ENCODE results near the gene IFIT1. TPM values are rescaled to one million over a fixed set of nuclear protein-coding genes. Genes with fewer than 3 reads are reported as not detected.
A peak's percentile ranks its signal among the peaks of the same experiment; 100 is the strongest.

IFIT1 gene
- total RNA-seq, 4 donors from 2014 or later: 1.1 to 18.5 (median 9.4) TPM

DNA sequence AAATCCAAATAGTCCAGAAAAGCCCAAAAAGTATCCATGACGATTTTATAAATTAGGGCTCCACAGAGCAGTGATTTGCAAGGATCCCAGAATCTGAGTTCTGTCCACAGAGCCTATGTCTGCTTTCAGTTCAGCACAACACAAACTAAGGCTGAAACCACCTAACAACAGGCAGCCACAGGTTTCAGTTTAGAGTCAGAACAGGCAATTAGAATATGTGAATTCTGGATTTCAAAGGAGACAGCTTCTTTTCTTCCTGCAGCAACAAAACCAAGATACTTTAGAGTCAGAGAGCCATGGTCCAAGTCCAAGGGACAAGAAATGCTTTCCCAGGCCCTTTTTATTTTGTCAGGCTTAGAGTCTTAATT, 41.0 kb upstream of the IFIT1 start:
- Histone ChIP-seq H3K4me3 (peak overlapping the region in 1 of 4 donors; percentile 18), H3K27ac (peak overlapping the region; percentile 78 to 85 (median 82)), H3K9me3 (no peaks in the 10 kb centered on the region), H3K36me3 (no peaks in the 10 kb centered on the region), H3K4me1 (peaks cover 14 to 34% (median 23%) of the 10 kb centered on the region in 4 donors), H3K27me3 (no peaks in the 10 kb centered on the region)
- intact Hi-C loops (cut with DNase I; ENCODE audit: low total_unique reads) (no loop called here), in situ Hi-C loops (cut with MboI; ENCODE audit: low pct_ligation_motif_present in 1 of 4, low pct_unique_long_range_greater_than_20kb in 1 of 4, low sequenced_read_pairs in 3 of 4) (no loop called here)
- TF ChIP-seq EP300 (IDR thresholded peaks at IDR 0.05; ENCODE audit: low read depth) (no peak), POLR2AphosphoS5 (IDR thresholded peaks at IDR 0.05) (no peak), POLR2A (IDR thresholded peaks at IDR 0.05) (no peak)
- TF ChIP-seq, protein P1, sequence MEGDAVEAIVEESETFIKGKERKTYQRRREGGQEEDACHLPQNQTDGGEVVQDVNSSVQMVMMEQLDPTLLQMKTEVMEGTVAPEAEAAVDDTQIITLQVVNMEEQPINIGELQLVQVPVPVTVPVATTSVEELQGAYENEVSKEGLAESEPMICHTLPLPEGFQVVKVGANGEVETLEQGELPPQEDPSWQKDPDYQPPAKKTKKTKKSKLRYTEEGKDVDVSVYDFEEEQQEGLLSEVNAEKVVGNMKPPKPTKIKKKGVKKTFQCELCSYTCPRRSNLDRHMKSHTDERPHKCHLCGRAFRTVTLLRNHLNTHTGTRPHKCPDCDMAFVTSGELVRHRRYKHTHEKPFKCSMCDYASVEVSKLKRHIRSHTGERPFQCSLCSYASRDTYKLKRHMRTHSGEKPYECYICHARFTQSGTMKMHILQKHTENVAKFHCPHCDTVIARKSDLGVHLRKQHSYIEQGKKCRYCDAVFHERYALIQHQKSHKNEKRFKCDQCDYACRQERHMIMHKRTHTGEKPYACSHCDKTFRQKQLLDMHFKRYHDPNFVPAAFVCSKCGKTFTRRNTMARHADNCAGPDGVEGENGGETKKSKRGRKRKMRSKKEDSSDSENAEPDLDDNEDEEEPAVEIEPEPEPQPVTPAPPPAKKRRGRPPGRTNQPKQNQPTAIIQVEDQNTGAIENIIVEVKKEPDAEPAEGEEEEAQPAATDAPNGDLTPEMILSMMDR (IDR thresholded peaks at IDR 0.05): no peak
- WGBS, 2 donors (ENCODE audit: low coverage in 1 of 2): 25 to 33% methylated on average over 1 of the region's 1 CpG
- no peak for DNase-seq

GRCh38 chr10:89351780-89352597, 40.4 kb upstream of the IFIT1 start:
- Histone ChIP-seq H3K9me3 (no peaks in the 10 kb centered on the region), H3K27ac (peak overlapping the region; percentile 78 to 85 (median 82)), H3K4me1 (peaks cover 14 to 28% (median 21%) of the 10 kb centered on the region in 4 donors), H3K27me3 (no peaks in the 10 kb centered on the region), H3K4me3 (no peak overlapping the region), H3K36me3 (no peaks in the 10 kb centered on the region)
- WGBS, 2 donors (ENCODE audit: low coverage in 1 of 2): 36 to 38% methylated on average over 11 to 12 of the region's 12 CpGs
- TF ChIP-seq, protein P1 (IDR thresholded peaks at IDR 0.05): no peak
- TF ChIP-seq POLR2AphosphoS5 (IDR thresholded peaks at IDR 0.05) (peak in 1 of 3 donors; percentile 36), EP300 (IDR thresholded peaks at IDR 0.05; ENCODE audit: low read depth) (no peak), POLR2A (IDR thresholded peaks at IDR 0.05) (no peak)
- peak; percentile 40 for DNase-seq
- in situ Hi-C loops (cut with MboI; ENCODE audit: low pct_ligation_motif_present in 1 of 4, low pct_unique_long_range_greater_than_20kb in 1 of 4, low sequenced_read_pairs in 3 of 4): no loop called here
- intact Hi-C loops (cut with DNase I; ENCODE audit: low total_unique reads): no loop called here

- WGBS, 2 donors (ENCODE audit: low coverage in 1 of 2): 90 to 92% methylated on average over 4 of the region's 4 CpGs
- Histone ChIP-seq H3K4me1 (peaks cover 14 to 28% (median 21%) of the 10 kb centered on the region in 4 donors), H3K27ac (peak overlapping the region in 2 of 4 donors; percentile 78 to 85), H3K27me3 (no peaks in the 10 kb centered on the region), H3K36me3 (no peaks in the 10 kb centered on the region), H3K9me3 (no peaks in the 10 kb centered on the region), H3K4me3 (no peak overlapping the region)
- DNase-seq: no peak
- in situ Hi-C loops (cut with MboI; ENCODE audit: low pct_ligation_motif_present in 1 of 4, low pct_unique_long_range_greater_than_20kb in 1 of 4, low sequenced_read_pairs in 3 of 4) (no loop called here), intact Hi-C loops (cut with DNase I; ENCODE audit: low total_unique reads) (no loop called here)
- TF ChIP-seq EP300 (IDR thresholded peaks at IDR 0.05; ENCODE audit: low read depth): no peak
- no peak for TF ChIP-seq POLR2AphosphoS5 (IDR thresholded peaks at IDR 0.05)
- TF ChIP-seq POLR2A (IDR thresholded peaks at IDR 0.05): no peak
- TF ChIP-seq, protein P1 (IDR thresholded peaks at IDR 0.05): no peak
These were observed 39.6 kb upstream of the IFIT1 start for GRCh38 chr10:89352802-89353201.

GRCh38 chr10:89355394-89355931, 37.0 kb upstream of the IFIT1 start:
- intact Hi-C loops (cut with DNase I; ENCODE audit: low total_unique reads): no loop called here
- Histone ChIP-seq H3K4me3 (no peak overlapping the region), H3K27me3 (no peaks in the 10 kb centered on the region), H3K9me3 (no peaks in the 10 kb centered on the region), H3K36me3 (no peaks in the 10 kb centered on the region), H3K4me1 (peaks cover 14 to 20% (median 20%) of the 10 kb centered on the region in 4 donors), H3K27ac (no peak overlapping the region)
- no peak for DNase-seq
- in situ Hi-C loops (cut with MboI; ENCODE audit: low pct_ligation_motif_present in 1 of 4, low pct_unique_long_range_greater_than_20kb in 1 of 4, low sequenced_read_pairs in 3 of 4): no loop called here
- WGBS, 2 donors (ENCODE audit: low coverage in 1 of 2): 91 to 100% methylated on average over 2 of the region's 2 CpGs
- TF ChIP-seq POLR2A (IDR thresholded peaks at IDR 0.05) (no peak), POLR2AphosphoS5 (IDR thresholded peaks at IDR 0.05) (no peak), EP300 (IDR thresholded peaks at IDR 0.05; ENCODE audit: low read depth) (no peak)
- TF ChIP-seq, protein P1 (IDR thresholded peaks at IDR 0.05): no peak

Measured in transverse colon (tissue), 4 donors.